ENCODE measurements around the gene MYO1E. TPM values are rescaled to one million over a fixed set of nuclear protein-coding genes. Genes with fewer than 3 reads are reported as not detected.

The MYO1E gene
- total and polyA plus RNA-seq, 10 donors = 21.3 to 115 (median 65.6) TPM

GRCh38 chr15:59244337-59244736 lies 128.3 kb downstream of the MYO1E start:
- Histone ChIP-seq H3K4me1 (peaks cover 0 to 17% (median 8%) of the 10 kb centered on the region in 6 donors), H3K4me3 (no peak overlapping the region), H3K36me3 (peaks cover 0 to 4% (median 0%) of the 10 kb centered on the region in 6 donors), H3K27me3 (replicated peaks in 1 of 7) (no peaks in the 10 kb centered on the region), H3K9me3 (no peaks in the 10 kb centered on the region), H3K27ac (no peak overlapping the region)
- DNase-seq = no peak
- TF ChIP-seq, protein P1, sequence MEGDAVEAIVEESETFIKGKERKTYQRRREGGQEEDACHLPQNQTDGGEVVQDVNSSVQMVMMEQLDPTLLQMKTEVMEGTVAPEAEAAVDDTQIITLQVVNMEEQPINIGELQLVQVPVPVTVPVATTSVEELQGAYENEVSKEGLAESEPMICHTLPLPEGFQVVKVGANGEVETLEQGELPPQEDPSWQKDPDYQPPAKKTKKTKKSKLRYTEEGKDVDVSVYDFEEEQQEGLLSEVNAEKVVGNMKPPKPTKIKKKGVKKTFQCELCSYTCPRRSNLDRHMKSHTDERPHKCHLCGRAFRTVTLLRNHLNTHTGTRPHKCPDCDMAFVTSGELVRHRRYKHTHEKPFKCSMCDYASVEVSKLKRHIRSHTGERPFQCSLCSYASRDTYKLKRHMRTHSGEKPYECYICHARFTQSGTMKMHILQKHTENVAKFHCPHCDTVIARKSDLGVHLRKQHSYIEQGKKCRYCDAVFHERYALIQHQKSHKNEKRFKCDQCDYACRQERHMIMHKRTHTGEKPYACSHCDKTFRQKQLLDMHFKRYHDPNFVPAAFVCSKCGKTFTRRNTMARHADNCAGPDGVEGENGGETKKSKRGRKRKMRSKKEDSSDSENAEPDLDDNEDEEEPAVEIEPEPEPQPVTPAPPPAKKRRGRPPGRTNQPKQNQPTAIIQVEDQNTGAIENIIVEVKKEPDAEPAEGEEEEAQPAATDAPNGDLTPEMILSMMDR (IDR thresholded peaks at IDR 0.05 in 8 of 11, conservative IDR thresholded peaks at IDR 0.05 in 3 of 11) = no peak
- TF ChIP-seq POLR2A (IDR thresholded peaks at IDR 0.05) (no peak), POLR2AphosphoS5 (IDR thresholded peaks at IDR 0.05) (no peak)
- WGBS, 5 donors = 75 to 82% (median 81%) methylated on average over 3 of the region's 3 CpGs
- intact Hi-C loops (cut with DNase I; ENCODE audit: low total_unique reads) = loop anchor here (10.0 kb wide), 1 partner anchor 250 kb away; no protein-coding TSS in a partner anchor

GRCh38 chr15:59243622-59244021 lies 129.0 kb downstream of the MYO1E start:
- intact Hi-C loops (cut with DNase I; ENCODE audit: low total_unique reads) = loop anchor here (10.0 kb wide), 1 partner anchor 251 kb away; no protein-coding TSS in a partner anchor
- Histone ChIP-seq H3K36me3 (peaks cover 0 to 4% (median 0%) of the 10 kb centered on the region in 6 donors), H3K4me3 (no peak overlapping the region), H3K27ac (no peak overlapping the region), H3K27me3 (replicated peaks in 1 of 7) (no peaks in the 10 kb centered on the region), H3K9me3 (no peaks in the 10 kb centered on the region), H3K4me1 (peaks cover 0 to 13% (median 8%) of the 10 kb centered on the region in 6 donors)
- DNase-seq = no peak
- 84 to 92% (median 89%) methylated on average over 5 of the region's 5 CpGs for WGBS, 5 donors
- no peak for TF ChIP-seq POLR2AphosphoS5 (IDR thresholded peaks at IDR 0.05)
- TF ChIP-seq POLR2A (IDR thresholded peaks at IDR 0.05) = no peak

DNA sequence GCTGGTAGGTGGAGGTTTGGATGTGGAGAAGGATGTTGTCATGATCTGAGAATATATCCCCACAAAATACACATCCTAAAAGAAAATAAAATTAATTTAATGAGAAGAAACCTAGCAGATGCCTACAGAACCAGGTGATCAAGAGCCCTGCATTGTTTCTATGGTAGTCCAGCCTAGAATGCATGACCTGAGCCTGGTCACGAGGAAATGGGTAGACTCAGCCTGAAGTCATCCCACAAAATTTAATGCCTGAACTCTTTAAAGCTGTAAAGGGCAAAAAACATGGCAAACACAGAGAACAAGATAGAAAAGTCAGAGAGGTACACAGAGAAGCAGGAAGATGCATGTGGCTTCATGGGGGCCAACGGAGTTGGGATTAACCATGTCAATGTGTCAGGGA lies 130.0 kb downstream of the MYO1E start:
- intact Hi-C loops (cut with DNase I; ENCODE audit: low total_unique reads) = loop anchor here (10.0 kb wide), 1 partner anchor 252 kb away; no protein-coding TSS in a partner anchor
- no peaks in the 10 kb centered on the region for H3K27me3 ChIP-seq (replicated peaks in 1 of 7)
- TF ChIP-seq POLR2A (IDR thresholded peaks at IDR 0.05) = no peak
- TF ChIP-seq, protein P1 (IDR thresholded peaks at IDR 0.05 in 8 of 11, conservative IDR thresholded peaks at IDR 0.05 in 3 of 11) = no peak
- no peak for TF ChIP-seq POLR2AphosphoS5 (IDR thresholded peaks at IDR 0.05)
- H3K27ac ChIP-seq = no peak overlapping the region
- DNase-seq = no peak
- H3K36me3 ChIP-seq = peaks cover 0 to 4% (median 0%) of the 10 kb centered on the region in 6 donors
- WGBS, 5 donors = 88 to 97% (median 92%) methylated on average over 2 of the region's 2 CpGs
- peaks cover 0 to 18% (median 9%) of the 10 kb centered on the region in 6 donors for H3K4me1 ChIP-seq
- no peak overlapping the region for H3K4me3 ChIP-seq
- no peaks in the 10 kb centered on the region for H3K9me3 ChIP-seq

- Histone ChIP-seq H3K4me3 (no peak overlapping the region), H3K9me3 (no peaks in the 10 kb centered on the region), H3K4me1 (peaks cover 0 to 24% (median 15%) of the 10 kb centered on the region in 6 donors), H3K27ac (no peak overlapping the region), H3K36me3 (peaks cover 0 to 4% (median 0%) of the 10 kb centered on the region in 6 donors), H3K27me3 (replicated peaks in 1 of 7) (no peaks in the 10 kb centered on the region)
- intact Hi-C loops (cut with DNase I; ENCODE audit: low total_unique reads) = loop anchor here (10.0 kb wide), 1 partner anchor 255 kb away; no protein-coding TSS in a partner anchor
- 68 to 86% (median 78%) methylated on average over 5 of the region's 5 CpGs for WGBS, 5 donors
- no peak for DNase-seq
- TF ChIP-seq, protein P1 (IDR thresholded peaks at IDR 0.05 in 8 of 11, conservative IDR thresholded peaks at IDR 0.05 in 3 of 11) = no peak
- TF ChIP-seq POLR2AphosphoS5 (IDR thresholded peaks at IDR 0.05) = no peak
- TF ChIP-seq POLR2A (IDR thresholded peaks at IDR 0.05) = no peak
These were observed 132.6 kb downstream of the MYO1E start for GRCh38 chr15:59240036-59240435.

Data from spleen (tissue), 11 donors.